ENCODE data around the gene TRPM2.

Gene TRPM2

DNA sequence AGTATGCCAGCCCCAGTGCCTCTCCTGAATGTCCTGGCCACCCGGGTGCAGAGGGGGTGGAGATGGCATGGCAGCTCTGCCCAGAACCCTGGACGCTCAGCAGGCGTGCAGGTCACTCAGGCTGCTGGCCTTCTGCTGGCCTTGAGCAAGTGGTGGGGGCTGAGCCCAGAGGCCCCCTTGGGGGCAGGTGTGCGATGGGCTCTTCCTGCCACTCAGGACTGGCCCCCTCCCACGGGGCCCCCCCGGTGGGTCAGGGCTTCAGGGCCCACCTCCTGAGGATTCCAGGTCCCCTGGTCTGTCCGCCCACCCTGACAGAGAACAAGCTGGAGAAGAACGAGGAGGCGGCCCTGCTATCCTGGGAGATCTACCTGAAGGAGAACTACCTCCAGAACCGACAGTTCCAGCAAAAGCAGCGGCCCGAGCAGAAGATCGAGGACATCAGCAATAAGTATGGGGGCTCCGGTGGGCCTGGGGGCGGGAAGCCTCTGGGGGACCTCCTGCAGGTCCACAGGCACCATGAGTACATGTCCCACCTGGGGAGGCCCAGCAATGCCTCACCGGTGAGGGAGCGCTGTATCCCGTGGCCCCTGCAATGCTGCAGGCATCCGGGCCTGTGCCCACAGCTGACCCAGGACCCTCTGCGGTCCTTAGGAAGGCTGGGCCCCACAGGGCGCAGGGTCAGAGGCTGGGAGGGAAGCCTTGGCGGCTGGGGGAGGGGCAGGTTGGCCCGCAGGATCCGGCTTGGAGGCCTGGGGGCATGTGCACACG, 64.9 kb downstream of the TRPM2 start:
- no peak for DNase-seq

- no peak for DNase-seq
Measured at GRCh38 chr21:44418876-44419230, 65.4 kb downstream of the TRPM2 start.

DNA sequence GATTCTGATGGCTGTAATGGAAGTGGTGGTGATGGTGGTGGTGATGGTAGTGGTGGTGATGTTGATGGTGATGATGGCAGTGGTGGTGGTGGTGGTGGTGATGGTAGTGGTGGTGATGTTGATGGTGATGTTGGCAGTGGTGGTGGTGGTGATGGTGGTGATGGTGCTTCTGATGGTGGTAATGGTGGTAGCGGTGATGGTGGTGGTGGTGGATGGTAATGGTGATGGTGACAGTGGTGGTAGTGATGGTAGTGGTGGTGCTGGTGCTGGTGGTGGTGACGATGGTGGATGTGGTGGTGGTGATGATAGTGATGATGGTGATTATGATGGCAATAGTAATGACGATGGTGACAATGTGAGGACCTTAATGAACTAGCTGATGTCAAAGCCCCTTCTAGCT, 66.3 kb downstream of the TRPM2 start:
- no peak for DNase-seq

DNA sequence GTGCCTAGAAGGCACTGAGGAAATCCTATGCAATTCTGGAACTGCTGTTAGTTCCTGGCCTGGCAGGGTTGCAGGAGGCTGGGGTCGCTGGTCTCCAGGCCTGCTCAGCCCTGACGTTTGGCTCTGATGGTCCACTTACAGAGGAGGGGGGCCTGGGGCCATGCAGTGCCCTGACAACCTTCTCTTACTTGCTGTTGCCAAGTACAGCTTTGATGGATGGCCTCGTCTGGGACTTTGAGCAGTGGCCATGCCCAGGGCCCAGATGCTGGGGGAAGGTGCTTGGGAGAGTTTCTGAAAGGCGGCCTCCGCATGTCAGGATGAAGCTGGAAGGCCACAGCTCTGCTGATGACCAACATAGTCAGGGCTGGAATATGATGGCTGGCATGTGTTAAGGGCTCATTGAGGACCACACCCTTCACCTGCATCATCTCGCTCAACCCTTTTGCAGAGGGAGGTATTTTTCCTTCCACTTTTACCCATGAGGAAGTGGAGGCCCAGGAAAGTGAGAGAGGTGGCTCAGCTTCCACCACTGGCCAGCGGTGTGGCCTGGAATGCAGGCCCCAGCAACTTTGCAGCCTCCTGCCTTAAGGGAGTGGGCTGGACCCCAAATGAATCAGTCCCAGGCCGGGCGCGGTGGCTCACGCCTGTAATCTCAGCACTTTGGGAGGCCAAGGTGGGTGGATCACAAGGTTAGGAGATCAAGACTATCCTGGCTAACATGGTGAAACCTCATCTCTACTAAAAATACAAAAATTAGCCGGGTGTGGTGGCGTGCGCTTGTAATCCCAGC, 67.2 kb downstream of the TRPM2 start:
- no peak for DNase-seq

DNA sequence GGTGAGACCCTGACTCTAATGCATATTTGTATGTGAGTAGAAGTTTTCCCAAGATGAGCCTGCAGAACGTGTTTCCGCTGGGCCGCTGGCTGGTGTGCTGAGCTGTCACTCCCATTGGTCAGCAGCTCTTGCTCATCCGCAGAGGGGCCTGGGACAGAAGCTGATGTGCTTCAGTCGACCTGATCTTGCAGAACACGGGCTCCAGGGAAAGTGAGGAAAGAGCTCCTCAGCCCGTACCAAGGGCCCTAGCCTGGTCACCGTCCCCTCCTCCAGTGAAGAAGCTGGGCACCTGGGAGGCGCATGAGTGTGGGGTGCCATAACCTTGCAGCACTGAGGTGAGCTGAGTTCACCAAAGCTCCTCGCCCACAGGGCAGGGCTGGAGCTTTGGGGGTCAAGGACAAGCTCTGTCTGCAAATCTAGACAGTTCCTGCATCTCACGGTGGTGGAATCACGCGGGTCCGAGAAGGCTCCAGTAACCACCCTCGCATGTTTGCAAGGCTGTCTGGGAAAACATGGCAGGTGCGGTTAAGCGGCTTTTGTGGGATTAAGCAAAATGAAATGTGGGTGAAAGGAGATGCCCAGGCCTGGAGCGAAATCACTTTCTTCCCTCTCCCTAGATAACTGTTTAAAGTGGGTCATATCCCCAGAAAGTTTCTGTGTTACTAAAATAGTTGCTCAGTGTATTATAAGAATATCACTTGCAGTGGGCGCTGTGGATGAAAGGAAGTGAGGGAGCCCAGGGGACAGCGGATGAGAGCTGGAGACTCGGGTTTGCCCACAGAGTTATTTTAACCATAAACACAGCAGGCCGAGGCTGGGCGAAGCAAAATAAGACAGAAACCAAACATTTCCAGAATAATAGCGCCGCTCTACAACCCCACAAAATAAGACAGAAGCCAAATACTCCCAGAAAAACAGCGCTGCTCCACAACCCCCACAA, 68.8 kb downstream of the TRPM2 start:
- no peak for DNase-seq

GRCh38 chr21:44423312-44423821, 69.9 kb downstream of the TRPM2 start:
- DNase-seq: no peak

GRCh38 chr21:44423941-44424607, 70.7 kb downstream of the TRPM2 start:
- no peak for DNase-seq

DNA sequence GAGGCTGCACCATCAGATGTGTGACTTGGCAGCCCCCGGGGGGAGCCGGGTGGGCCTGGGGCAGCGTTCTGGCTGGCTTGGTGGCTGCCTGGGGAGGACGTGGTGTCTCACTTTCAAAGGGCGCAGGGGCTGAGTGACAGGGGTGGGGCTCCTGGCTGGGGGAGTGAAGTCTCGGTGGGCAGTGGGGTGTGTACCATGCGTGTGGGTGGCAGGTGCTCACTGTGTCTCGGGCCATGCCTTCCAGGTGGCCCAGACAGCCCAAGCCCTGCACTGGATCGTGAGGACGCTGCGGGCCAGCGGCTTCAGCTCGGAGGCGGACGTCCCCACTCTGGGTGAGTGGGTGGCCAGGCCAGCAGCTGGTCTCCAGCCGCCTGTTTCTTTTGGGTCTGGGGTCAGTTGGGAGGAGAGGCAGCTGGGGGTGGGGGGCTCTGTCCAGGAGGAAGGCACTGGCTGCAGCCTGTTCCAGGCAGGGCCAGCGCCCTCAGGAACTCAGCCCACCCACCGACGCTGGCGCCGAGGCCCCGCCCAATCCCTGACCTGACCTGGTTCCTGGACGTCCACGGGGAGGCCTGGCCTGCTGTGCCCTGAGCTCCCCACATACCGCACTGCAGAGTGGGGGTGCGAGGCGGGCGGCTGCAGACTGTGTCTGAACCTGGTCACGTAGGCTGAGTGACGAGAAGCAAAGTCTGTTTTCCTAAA, 71.3 kb downstream of the TRPM2 start:
- DNase-seq: no peak

DNA sequence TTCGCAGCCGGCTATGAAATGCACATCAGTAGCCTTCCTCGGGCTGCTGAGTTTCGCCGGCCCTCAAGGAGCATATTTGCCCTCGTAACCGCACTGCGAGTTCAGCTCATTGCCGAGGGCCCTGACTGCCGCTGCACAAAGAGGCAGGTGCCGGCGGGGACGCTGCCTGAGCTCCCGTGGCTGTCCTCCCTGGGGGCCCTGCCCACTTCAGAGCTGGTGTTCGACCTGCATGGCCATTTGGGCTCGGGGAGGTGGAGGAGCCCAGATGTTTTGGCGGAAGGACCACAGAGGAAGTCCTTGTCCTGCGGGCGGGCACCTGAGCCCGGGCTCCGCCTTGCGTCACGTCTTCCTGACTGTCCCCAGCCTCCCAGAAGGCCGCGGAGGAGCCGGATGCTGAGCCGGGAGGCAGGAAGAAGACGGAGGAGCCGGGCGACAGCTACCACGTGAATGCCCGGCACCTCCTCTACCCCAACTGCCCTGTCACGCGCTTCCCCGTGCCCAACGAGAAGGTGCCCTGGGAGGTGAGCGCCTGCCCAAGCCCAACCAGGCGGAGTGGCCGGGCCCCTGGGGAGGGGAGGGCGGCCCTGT, 72.0 kb downstream of the TRPM2 start:
- DNase-seq: no peak

DNA sequence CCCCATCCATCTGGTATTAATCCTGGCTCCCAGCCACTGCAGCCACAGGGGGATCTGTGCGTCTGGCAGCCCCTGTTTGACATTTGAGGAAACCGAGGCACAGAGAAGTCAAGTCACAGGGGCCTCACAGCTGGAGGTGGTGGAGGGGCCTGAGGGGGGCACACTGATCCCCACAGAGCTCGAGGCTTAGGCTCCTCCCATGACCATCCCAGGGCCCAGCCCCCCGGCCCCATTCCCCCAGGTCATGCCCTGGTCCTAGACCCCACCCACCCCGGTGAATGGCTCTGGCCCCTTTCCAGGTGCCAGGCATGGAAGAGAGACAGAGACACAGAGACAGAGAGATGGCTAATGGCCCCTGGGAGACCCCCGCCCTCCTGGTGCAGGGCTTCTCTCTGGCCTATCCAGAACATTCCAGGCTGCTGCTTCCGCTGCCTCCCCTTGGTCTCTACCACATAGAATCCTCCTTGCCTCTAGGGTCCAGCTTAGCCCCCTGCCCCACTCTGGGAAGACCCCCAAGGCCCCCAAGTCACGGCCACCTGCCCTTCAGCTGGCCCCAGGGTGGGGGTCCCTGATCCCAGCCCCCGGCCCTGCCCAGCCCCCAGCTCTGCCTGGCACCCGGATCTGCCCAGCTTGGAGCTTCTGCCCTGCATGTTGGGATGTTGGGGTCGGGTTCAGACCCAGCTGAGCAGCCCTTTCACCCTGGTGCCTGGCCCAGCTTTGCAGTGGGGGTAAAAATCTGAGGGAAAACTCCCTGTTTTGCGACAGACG, 72.7 kb downstream of the TRPM2 start:
- DNase-seq: no peak

DNA sequence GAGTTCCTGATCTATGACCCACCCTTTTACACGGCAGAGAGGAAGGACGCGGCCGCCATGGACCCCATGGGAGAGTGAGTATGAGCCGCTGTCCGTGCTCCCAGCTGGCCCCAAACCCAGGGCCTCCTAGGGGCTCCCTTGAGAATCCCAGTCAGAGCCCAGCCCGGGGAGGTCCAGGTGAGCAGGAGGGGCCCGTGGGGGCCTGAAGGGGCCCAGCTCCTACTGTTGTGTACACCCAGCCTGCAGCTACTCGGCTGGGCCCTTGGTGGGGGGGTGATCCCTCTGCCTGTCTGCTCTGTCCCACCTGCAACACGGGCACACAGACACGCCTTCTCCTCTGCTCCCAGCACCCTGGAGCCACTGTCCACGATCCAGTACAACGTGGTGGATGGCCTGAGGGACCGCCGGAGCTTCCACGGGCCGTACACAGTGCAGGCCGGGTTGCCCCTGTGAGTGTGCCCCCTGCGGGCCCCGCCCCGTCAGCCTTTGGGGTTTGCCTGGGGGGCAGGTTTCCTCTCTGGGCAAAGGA, 73.3 kb downstream of the TRPM2 start:
- no peak for DNase-seq

DNA sequence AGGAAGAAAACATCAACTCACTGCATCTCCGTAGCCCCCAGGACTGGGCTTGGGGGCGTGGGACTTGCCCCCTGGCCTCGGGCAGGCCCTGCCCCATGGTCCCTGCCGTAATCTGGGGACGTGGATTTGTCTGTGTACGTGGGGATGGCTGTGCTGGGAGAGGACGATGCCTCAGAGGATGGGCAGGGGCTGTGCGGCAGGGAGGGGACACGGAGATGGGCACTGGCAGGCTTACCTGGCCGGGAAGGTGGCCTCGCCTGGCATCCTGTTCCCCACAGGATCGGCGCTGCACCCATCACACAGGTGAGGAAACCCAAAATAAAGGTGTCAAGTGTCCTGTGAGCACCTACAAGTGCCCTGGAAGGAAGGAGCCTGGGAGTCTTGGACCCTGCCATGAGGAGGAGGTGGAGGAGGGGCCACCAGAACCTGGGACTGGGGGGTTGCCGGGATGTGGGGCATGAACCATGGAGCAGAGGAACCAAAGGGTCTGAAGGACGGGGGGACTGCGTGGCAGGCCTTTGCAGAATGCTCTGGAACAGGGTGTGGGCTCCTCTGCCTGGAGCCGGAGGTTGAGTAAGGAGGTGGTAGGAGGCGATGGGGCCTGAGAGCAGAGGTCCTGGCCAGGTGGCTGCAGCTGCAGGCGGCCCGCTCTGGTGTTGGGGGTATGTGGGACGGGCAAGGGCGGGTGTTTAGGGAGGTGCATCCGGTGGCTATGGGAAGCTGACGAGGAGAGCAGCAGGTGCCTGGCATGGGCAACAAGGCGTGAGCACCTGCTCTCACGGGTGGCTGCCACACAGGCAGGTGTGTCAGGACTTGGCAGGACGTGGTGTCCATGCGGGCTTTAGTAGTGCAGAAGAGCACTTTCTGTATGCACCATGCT, 74.1 kb downstream of the TRPM2 start:
- no peak for DNase-seq

DNA sequence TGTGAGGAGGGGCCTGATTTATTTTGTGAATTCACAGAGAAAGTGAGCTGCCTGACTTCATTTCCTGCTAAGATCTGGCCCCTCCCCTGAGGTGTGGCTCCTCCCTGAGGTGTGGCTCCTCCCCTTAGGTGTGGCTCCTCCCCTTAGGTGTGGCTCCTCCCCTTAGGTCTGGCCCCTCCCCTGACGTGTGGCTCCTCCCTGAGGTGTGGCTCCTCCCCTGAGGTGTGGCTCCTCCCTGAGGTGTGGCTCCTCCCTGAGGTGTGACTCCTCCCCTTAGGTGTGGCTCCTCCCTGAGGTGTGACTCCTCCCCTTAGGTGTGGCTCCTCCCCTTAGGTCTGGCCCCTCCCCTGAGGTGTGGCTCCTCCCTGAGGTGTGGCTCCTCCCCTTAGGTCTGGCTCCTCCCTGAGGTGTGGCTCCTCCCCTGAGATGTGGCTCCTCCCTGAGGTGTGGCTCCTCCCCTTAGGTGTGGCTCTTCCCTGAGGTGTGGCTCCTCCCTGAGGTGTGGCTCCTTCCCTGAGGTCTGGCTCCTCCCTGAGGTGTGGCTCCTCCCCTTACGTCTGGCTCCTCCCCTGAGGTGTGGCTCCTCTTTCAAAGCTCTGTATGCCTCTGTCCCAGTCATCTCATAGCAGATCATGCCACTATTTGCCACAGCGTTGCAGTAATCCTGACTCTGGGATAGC, 75.0 kb downstream of the TRPM2 start:
- DNase-seq: peak; percentile 26

- DNase-seq: no peak
Measured at GRCh38 chr21:44429894-44430293, 76.5 kb downstream of the TRPM2 start.

DNA sequence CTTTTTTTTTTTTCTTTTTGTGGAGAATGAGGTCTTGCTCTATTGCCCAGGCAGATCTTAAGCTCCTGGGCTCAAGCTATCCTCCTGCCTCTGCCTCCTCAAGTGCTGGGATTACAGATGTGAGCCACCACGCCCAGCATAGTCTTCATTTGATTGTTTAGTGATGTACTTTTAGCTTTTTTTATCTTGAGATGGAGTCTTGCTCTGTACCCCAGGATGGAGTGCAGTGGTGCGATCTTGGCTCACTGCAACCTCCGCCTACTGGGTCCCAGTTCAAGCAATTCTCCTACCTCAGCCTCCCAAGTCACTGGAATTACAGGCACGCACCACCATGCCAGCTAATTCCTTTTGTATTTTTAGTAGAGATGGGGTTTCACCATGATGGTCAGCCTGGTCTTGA, 77.9 kb downstream of the TRPM2 start:
- no peak for DNase-seq

GRCh38 chr21:44432841-44433790, 79.7 kb downstream of the TRPM2 start:
- DNase-seq: no peak

DNA sequence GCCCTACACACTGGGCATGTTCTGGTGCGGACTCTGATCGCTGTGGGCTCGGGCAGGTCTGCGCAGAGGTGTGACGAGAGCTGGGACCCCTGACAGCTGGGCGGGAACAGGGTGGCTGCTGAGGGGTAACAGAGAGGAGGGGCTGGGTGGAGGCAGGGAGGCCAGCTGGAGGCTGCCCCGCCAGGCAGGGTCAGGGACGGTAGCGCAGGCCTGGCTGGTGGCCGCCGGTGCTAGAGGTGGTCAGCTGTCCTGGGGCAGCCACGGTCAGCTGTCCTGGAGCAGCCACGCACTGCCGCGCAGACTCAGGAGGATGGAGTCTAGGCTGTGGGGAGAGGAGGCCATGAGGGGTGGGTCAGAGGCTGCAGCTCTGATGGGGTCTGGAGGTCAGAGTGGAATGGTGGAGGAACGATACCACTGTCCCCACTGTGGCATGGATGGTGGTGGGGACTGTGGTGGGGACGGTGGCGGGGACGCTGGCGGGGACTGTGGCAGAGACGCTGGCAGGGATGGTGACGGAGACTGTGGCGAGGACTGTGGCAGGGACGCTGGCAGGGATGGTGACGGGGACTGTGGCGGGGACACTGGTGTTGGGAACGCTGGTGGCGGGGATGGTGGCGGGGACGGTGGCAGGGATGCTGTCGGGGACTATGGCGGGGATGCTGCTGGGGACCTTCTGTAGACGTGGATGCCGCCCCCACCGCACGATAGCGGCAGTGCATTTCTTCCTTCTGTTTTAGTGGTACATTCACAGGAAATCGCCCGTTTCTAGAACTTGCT, 80.6 kb downstream of the TRPM2 start:
- DNase-seq: no peak

Data from SIG-M5 (cell line).